ENCODE data around the gene VPS8. TPM values are rescaled to one million over a fixed set of nuclear protein-coding genes. Genes with fewer than 3 reads are reported as not detected.
A peak's percentile ranks its signal among the peaks of the same experiment; 100 is the strongest.

Gene VPS8
- total and polyA plus RNA-seq, 4 experiments from 2014 or later = 23.0 to 85.9 (median 60.2) TPM

- peaks cover 3 to 4% of the 10 kb centered on the region in 2 donors for H3K36me3 Mint-ChIP-seq
- Histone ChIP-seq H3K36me3 (ENCODE audit: insufficient read depth, low read length) (no peaks in the 10 kb centered on the region), H3K27ac (ENCODE audit: low read depth, low read length) (no peak overlapping the region), H3K4me3 (ENCODE audit: low read length in 2 of 2) (no peak overlapping the region), H3K4me1 (ENCODE audit: insufficient read depth, low read length) (peaks cover 46% of the 10 kb centered on the region), H3K9me3 (ENCODE audit: control insufficient read depth in 1 of 2, low read length in 2 of 2) (no peaks in the 10 kb centered on the region), H3K27me3 (ENCODE audit: insufficient read depth, low read length) (no peaks in the 10 kb centered on the region)
- peaks cover 5 to 7% of the 10 kb centered on the region in 2 donors for H3K27me3 Mint-ChIP-seq
- peak overlapping the region in 2 of 8 donors; percentile 12 to 33 for H3K4me3 Mint-ChIP-seq
- no peak for DNase-seq
- H3K27ac Mint-ChIP-seq = peak overlapping the region in 4 of 7 donors; percentile 22 to 93 (median 68)
- peaks cover 24 to 45% (median 37%) of the 10 kb centered on the region in 4 donors for H3K4me1 Mint-ChIP-seq
- ChIA-PET CTCF (ENCODE audit: partially characterized antibody) (interaction anchor here (1.7 to 2.4 kb wide), 2 partner anchors 9 to 12 kb away, joined by 10 to 12 read pairs; no protein-coding TSS in a partner anchor), POLR2A (ENCODE audit: partially characterized antibody) (no interaction called here)
- peaks cover 0 to 3% (median 0%) of the 10 kb centered on the region in 8 donors for H3K9me3 Mint-ChIP-seq
- intact Hi-C loops (cut with micrococcal nuclease) = loop anchor here (5.0 kb wide), 3 partner anchors 99 to 776 kb away; partner anchors contain the start of genes CLCN2, MAGEF1, POLR2H and SENP2
Observed at GRCh38 chr3:184811034-184811433, 932 bp upstream of the VPS8 start.

- Histone ChIP-seq H3K4me1 (ENCODE audit: insufficient read depth, low read length) (peaks cover 46% of the 10 kb centered on the region), H3K9me3 (ENCODE audit: control insufficient read depth in 1 of 2, low read length in 2 of 2) (no peaks in the 10 kb centered on the region), H3K27ac (ENCODE audit: low read depth, low read length) (no peak overlapping the region), H3K4me3 (ENCODE audit: low read length in 2 of 2) (peak overlapping the region in 1 of 2 donors; percentile 88), H3K27me3 (ENCODE audit: insufficient read depth, low read length) (no peaks in the 10 kb centered on the region), H3K36me3 (ENCODE audit: insufficient read depth, low read length) (peaks cover under 1% of the 10 kb centered on the region)
- peak overlapping the region; percentile 96 to 99 (median 98) for H3K4me3 Mint-ChIP-seq
- H3K36me3 Mint-ChIP-seq = peaks cover 9 to 10% of the 10 kb centered on the region in 2 donors
- POLR2A ChIA-PET (ENCODE audit: partially characterized antibody) = interaction anchor here (0.6 to 1.3 kb wide), 6 partner anchors 9 to 927 kb away, joined by 3 to 6 read pairs (median 3); partner anchors contain the start of genes EIF2B5, MAGEF1 and PARL
- CTCF ChIA-PET (ENCODE audit: partially characterized antibody) = interaction anchor here (1.0 to 2.4 kb wide), 4 partner anchors 9 to 250 kb away, joined by 3 to 12 read pairs (median 7); partner anchors contain the start of gene EPHB3
- peaks cover 4 to 5% of the 10 kb centered on the region in 2 donors for H3K27me3 Mint-ChIP-seq
- H3K4me1 Mint-ChIP-seq = peaks cover 28 to 51% (median 41%) of the 10 kb centered on the region in 4 donors
- peaks cover 0 to 3% (median 0%) of the 10 kb centered on the region in 8 donors for H3K9me3 Mint-ChIP-seq
- DNase-seq = no peak
- H3K27ac Mint-ChIP-seq = peak overlapping the region; percentile 93 to 99 (median 97)
- intact Hi-C loops (cut with micrococcal nuclease) = loop anchor here (5.0 kb wide), 3 partner anchors 99 to 776 kb away; partner anchors contain the start of genes CLCN2, MAGEF1, POLR2H and SENP2
Observed at GRCh38 chr3:184811663-184811998, 335 bp upstream of the VPS8 start.

GRCh38 chr3:184812662-184813042 is 686 bp downstream of the VPS8 start:
- peaks cover 46% of the 10 kb centered on the region for H3K4me1 ChIP-seq (ENCODE audit: insufficient read depth, low read length)
- ChIA-PET CTCF (ENCODE audit: partially characterized antibody) (interaction anchor here (1.0 to 3.8 kb wide), 6 partner anchors 8 to 251 kb away, joined by 3 to 29 read pairs (median 11); partner anchors contain the start of gene EPHB3), POLR2A (ENCODE audit: partially characterized antibody) (interaction anchor here (0.9 to 1.5 kb wide), 8 partner anchors 9 to 928 kb away, joined by 3 to 6 read pairs (median 3); partner anchors contain the start of genes EIF2B5, MAGEF1 and PARL)
- H3K4me3 Mint-ChIP-seq = peak overlapping the region; percentile 96 to 99 (median 98)
- peaks cover 34 to 57% (median 44%) of the 10 kb centered on the region in 4 donors for H3K4me1 Mint-ChIP-seq
- peak overlapping the region; percentile 93 to 99 (median 97) for H3K27ac Mint-ChIP-seq
- H3K9me3 ChIP-seq (ENCODE audit: control insufficient read depth in 1 of 2, low read length in 2 of 2) = no peaks in the 10 kb centered on the region
- DNase-seq = no peak
- H3K27ac ChIP-seq (ENCODE audit: low read depth, low read length) = peak overlapping the region; percentile 79
- peak overlapping the region; percentile 83 to 88 for H3K4me3 ChIP-seq (ENCODE audit: low read length in 2 of 2)
- H3K36me3 Mint-ChIP-seq = peaks cover 14 to 16% of the 10 kb centered on the region in 2 donors
- peaks cover 2 to 5% of the 10 kb centered on the region in 2 donors for H3K27me3 Mint-ChIP-seq
- H3K36me3 ChIP-seq (ENCODE audit: insufficient read depth, low read length) = peaks cover 5% of the 10 kb centered on the region
- peaks cover 0 to 3% (median 0%) of the 10 kb centered on the region in 8 donors for H3K9me3 Mint-ChIP-seq
- intact Hi-C loops (cut with micrococcal nuclease) = loop anchor here (5.0 kb wide), 3 partner anchors 100 to 775 kb away; partner anchors contain the start of genes CLCN2, MAGEF1, POLR2H and SENP2
- no peaks in the 10 kb centered on the region for H3K27me3 ChIP-seq (ENCODE audit: insufficient read depth, low read length)

GRCh38 chr3:184813357-184813756 is 1.4 kb downstream of the VPS8 start:
- no peaks in the 10 kb centered on the region for H3K27me3 ChIP-seq (ENCODE audit: insufficient read depth, low read length)
- H3K4me3 ChIP-seq (ENCODE audit: low read length in 2 of 2) = peak overlapping the region in 1 of 2 donors; percentile 88
- Mint-ChIP-seq H3K4me1 (peaks cover 35 to 57% (median 46%) of the 10 kb centered on the region in 4 donors), H3K27me3 (peaks cover 0 to 4% of the 10 kb centered on the region in 2 donors), H3K4me3 (peak overlapping the region; percentile 96 to 99 (median 98)), H3K9me3 (peaks cover 0 to 3% (median 0%) of the 10 kb centered on the region in 8 donors), H3K36me3 (peaks cover 16 to 18% of the 10 kb centered on the region in 2 donors), H3K27ac (peak overlapping the region in 5 of 7 donors; percentile 15 to 98 (median 93))
- peaks cover 5% of the 10 kb centered on the region for H3K36me3 ChIP-seq (ENCODE audit: insufficient read depth, low read length)
- no peaks in the 10 kb centered on the region for H3K9me3 ChIP-seq (ENCODE audit: control insufficient read depth in 1 of 2, low read length in 2 of 2)
- ChIA-PET POLR2A (ENCODE audit: partially characterized antibody) (interaction anchor here (0.9 to 1.5 kb wide), 3 partner anchors 10 to 288 kb away, joined by 3 to 4 read pairs (median 3); no protein-coding TSS in a partner anchor), CTCF (ENCODE audit: partially characterized antibody) (interaction anchor here (0.6 to 3.8 kb wide), 5 partner anchors 10 to 840 kb away, joined by 3 to 29 read pairs (median 5); partner anchors contain the start of gene EPHB3)
- H3K27ac ChIP-seq (ENCODE audit: low read depth, low read length) = no peak overlapping the region
- intact Hi-C loops (cut with micrococcal nuclease) = loop anchor here (5.0 kb wide), 3 partner anchors 101 to 774 kb away; partner anchors contain the start of genes CLCN2, MAGEF1, POLR2H and SENP2
- no peak for DNase-seq
- peaks cover 46% of the 10 kb centered on the region for H3K4me1 ChIP-seq (ENCODE audit: insufficient read depth, low read length)

GRCh38 chr3:184814214-184814613 is 2.2 kb downstream of the VPS8 start:
- Histone ChIP-seq H3K9me3 (ENCODE audit: control insufficient read depth in 1 of 2, low read length in 2 of 2) (no peaks in the 10 kb centered on the region), H3K27me3 (ENCODE audit: insufficient read depth, low read length) (no peaks in the 10 kb centered on the region), H3K4me3 (ENCODE audit: low read length in 2 of 2) (no peak overlapping the region), H3K27ac (ENCODE audit: low read depth, low read length) (no peak overlapping the region), H3K4me1 (ENCODE audit: insufficient read depth, low read length) (peaks cover 46% of the 10 kb centered on the region), H3K36me3 (ENCODE audit: insufficient read depth, low read length) (peaks cover 5% of the 10 kb centered on the region)
- POLR2A ChIA-PET (ENCODE audit: partially characterized antibody) = no interaction called here
- DNase-seq = no peak
- CTCF ChIA-PET (ENCODE audit: partially characterized antibody) = interaction anchor here (0.6 to 3.8 kb wide), 5 partner anchors 9 to 841 kb away, joined by 3 to 29 read pairs (median 5); partner anchors contain the start of gene EPHB3
- H3K4me3 Mint-ChIP-seq = peak overlapping the region in 4 of 8 donors; percentile 8 to 98 (median 44)
- H3K27me3 Mint-ChIP-seq = peaks cover 0 to 4% of the 10 kb centered on the region in 2 donors
- intact Hi-C loops (cut with micrococcal nuclease) = loop anchor here (5.0 kb wide), 3 partner anchors 102 to 773 kb away; partner anchors contain the start of genes CLCN2, MAGEF1, POLR2H and SENP2
- peaks cover 0 to 3% (median 0%) of the 10 kb centered on the region in 8 donors for H3K9me3 Mint-ChIP-seq
- peaks cover 16 to 18% of the 10 kb centered on the region in 2 donors for H3K36me3 Mint-ChIP-seq
- H3K27ac Mint-ChIP-seq = peak overlapping the region in 3 of 7 donors; percentile 29 to 93 (median 57)
- peaks cover 35 to 57% (median 46%) of the 10 kb centered on the region in 4 donors for H3K4me1 Mint-ChIP-seq

- peaks cover 40 to 61% (median 49%) of the 10 kb centered on the region in 4 donors for H3K4me1 Mint-ChIP-seq
- H3K27ac Mint-ChIP-seq = peak overlapping the region in 5 of 7 donors; percentile 4 to 83 (median 58)
- CTCF ChIA-PET (ENCODE audit: partially characterized antibody) = interaction anchor here (1.1 to 3.8 kb wide), 5 partner anchors 8 to 254 kb away, joined by 3 to 29 read pairs (median 5); partner anchors contain the start of gene EPHB3
- DNase-seq = peak in 4 of 5 donors; percentile 5 to 66 (median 16)
- peaks cover 46% of the 10 kb centered on the region for H3K4me1 ChIP-seq (ENCODE audit: insufficient read depth, low read length)
- POLR2A ChIA-PET (ENCODE audit: partially characterized antibody) = no interaction called here
- H3K9me3 Mint-ChIP-seq = peaks cover 0 to 3% (median 0%) of the 10 kb centered on the region in 8 donors
- H3K27ac ChIP-seq (ENCODE audit: low read depth, low read length) = no peak overlapping the region
- H3K36me3 ChIP-seq (ENCODE audit: insufficient read depth, low read length) = peaks cover 5% of the 10 kb centered on the region
- H3K4me3 ChIP-seq (ENCODE audit: low read length in 2 of 2) = no peak overlapping the region
- H3K27me3 Mint-ChIP-seq = peaks cover 0 to 4% of the 10 kb centered on the region in 2 donors
- H3K36me3 Mint-ChIP-seq = peaks cover 21 to 23% of the 10 kb centered on the region in 2 donors
- intact Hi-C loops (cut with micrococcal nuclease) = no loop called here
- H3K27me3 ChIP-seq (ENCODE audit: insufficient read depth, low read length) = no peaks in the 10 kb centered on the region
- no peaks in the 10 kb centered on the region for H3K9me3 ChIP-seq (ENCODE audit: control insufficient read depth in 1 of 2, low read length in 2 of 2)
- peak overlapping the region in 2 of 8 donors; percentile 21 to 28 for H3K4me3 Mint-ChIP-seq
Observed at GRCh38 chr3:184815046-184815930, 3.3 kb downstream of the VPS8 start.
